22Rv1 (cell line): ENCODE data around the gene ZNF3.

Experiments
- ZFX ChIP-seq: fragments of 450-650 bp; IDR thresholded peaks from 2 replicates; pipeline ENCODE4 v1.6.1; 2017; ENCODE audit warnings: antibody characterized with exemption, borderline replicate concordance
- TF ChIP-seq, protein P1 (sequence below): fragments of 450-650 bp; IDR thresholded peaks from 2 replicates; pipeline ENCODE4 v1.5.1; 2017; ENCODE audit warnings: mild to moderate bottlenecking

DNA sequence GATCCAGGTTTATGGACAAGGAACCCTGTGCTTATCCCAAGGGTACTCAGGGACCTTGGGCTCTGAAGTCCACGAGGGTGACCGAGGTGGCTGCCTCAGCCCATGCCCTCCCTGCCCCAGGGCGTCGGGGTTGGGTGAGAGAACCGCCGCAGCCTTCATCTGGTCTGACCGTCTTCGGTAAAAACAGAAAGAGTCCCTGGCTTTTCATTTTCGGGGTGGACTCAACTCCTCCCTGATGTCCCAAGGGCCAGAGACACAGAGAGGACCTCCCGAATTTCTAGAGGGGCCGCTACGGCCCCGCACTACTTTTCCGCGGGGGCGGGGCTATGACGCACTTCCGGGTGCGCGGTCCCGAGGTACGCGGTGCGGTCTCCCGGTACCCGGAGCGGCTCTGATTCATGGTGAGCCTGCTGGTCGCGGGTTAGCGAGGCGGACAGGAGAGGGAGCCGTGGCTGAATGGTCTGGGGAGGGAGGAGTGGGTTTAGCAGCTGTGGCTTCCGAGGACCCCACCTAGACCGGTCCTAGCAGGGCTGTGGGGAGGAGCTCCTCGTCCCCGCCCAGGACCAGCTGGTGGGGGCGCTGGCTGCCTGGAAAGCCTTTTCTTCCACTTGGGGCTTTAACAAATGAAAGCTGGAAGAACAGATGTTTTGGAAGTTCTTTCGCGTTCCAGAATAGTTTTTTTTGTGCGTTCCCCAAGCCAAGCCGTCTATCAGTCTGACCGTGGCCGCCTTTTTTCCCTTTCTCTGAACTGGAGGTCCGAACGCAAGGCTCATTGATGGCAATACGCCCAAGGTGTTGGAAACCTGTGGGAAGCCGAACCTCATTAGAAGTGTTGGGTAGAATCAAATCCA lies 31.9 kb downstream of the ZNF3 start, which contains the start of gene ZSCAN21:
- TF ChIP-seq, protein P1, sequence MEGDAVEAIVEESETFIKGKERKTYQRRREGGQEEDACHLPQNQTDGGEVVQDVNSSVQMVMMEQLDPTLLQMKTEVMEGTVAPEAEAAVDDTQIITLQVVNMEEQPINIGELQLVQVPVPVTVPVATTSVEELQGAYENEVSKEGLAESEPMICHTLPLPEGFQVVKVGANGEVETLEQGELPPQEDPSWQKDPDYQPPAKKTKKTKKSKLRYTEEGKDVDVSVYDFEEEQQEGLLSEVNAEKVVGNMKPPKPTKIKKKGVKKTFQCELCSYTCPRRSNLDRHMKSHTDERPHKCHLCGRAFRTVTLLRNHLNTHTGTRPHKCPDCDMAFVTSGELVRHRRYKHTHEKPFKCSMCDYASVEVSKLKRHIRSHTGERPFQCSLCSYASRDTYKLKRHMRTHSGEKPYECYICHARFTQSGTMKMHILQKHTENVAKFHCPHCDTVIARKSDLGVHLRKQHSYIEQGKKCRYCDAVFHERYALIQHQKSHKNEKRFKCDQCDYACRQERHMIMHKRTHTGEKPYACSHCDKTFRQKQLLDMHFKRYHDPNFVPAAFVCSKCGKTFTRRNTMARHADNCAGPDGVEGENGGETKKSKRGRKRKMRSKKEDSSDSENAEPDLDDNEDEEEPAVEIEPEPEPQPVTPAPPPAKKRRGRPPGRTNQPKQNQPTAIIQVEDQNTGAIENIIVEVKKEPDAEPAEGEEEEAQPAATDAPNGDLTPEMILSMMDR = peak; percentile 33
- no peak for TF ChIP-seq ZFX
